IMR-90 (cell line): ENCODE data around the gene DLG3. TPM values are rescaled to one million over a fixed set of nuclear protein-coding genes. Genes with fewer than 3 reads are reported as not detected.

ENCODE experiments used
- ATAC-seq: fragments of 200-7000 bp; cut with Tn5 transposase; 2 replicates; pipeline ENCODE4 v1.9.1; 2020; ENCODE audit warnings: low read depth, mild to moderate bottlenecking, moderate library complexity
- BruUV-seq: library from RNA; stranded (reverse); fragments of 400-500 nt; replicated peaks from 2 replicates; lab custom pipeline; 2021; lab: Mats Ljungman, UMichigan
- CTCF ChIA-PET: fragments of 300-600 bp; formaldehyde crosslinking; extraction: SDS; loops from one replicate; lab custom pipeline; 2021; ENCODE audit warnings: antibody characterized with exemption; lab: Yijun Ruan, JAX
- POLR2A ChIA-PET: fragments of 300-600 bp; sonication (Branson Sonifier 250); formaldehyde crosslinking; loops from one replicate; lab custom pipeline; 2022; ENCODE audit warnings: antibody characterized with exemption; ENCODE audit not compliant: unreplicated experiment; lab: Charles Lee
- DNase-seq: peaks from one replicate; pipeline ENCODE4 v3.0.0; 2013
- H2AFZ ChIP-seq: replicated peaks from 2 replicates; pipeline ENCODE3; 2013; ENCODE audit warnings: low read length, mild to moderate bottlenecking; ENCODE audit not compliant: poor library complexity
- H2AK5ac ChIP-seq: 2 replicates; pipeline ENCODE4 v1.6.1; 2013; ENCODE audit warnings: low read depth, low read length, inconsistent platforms
- H2AK9ac ChIP-seq: replicated peaks from 2 replicates; pipeline ENCODE3; 2013; ENCODE audit warnings: mild to moderate bottlenecking, low read depth, low read length, moderate library complexity; ENCODE audit not compliant: poor library complexity
- H2BK120ac ChIP-seq: 2 replicates; pipeline ENCODE4 v1.6.1; 2013; ENCODE audit warnings: low read depth, low read length, inconsistent platforms
- H2BK15ac ChIP-seq: 3 replicates; pipeline ENCODE4 v1.6.1; 2013; ENCODE audit warnings: low read depth, low read length, inconsistent platforms
- H2BK20ac ChIP-seq: 2 replicates; pipeline ENCODE4 v1.6.1; 2013; ENCODE audit warnings: low read depth, mild to moderate bottlenecking, inconsistent platforms, low read length, moderate library complexity
- H2BK5ac ChIP-seq: 2 replicates; pipeline ENCODE4 v1.6.1; 2013; ENCODE audit warnings: mild to moderate bottlenecking, low read depth, low read length, inconsistent platforms; ENCODE audit not compliant: poor library complexity, severe bottlenecking
- H3K14ac ChIP-seq: replicated peaks from 2 replicates; pipeline ENCODE4 v1.6.1; 2013; ENCODE audit warnings: low read depth, low read length, inconsistent platforms
- H3K18ac ChIP-seq: 2 replicates; pipeline ENCODE4 v1.6.1; 2013; ENCODE audit warnings: low read depth, low read length, control low read depth
- H3K23ac ChIP-seq: 2 replicates; pipeline ENCODE4 v1.6.1; 2013; ENCODE audit warnings: low read depth, low read length, inconsistent platforms
- H3K27ac ChIP-seq: 2 replicates; pipeline ENCODE4 v1.5.1; 2013; ENCODE audit warnings: mild to moderate bottlenecking, control low read depth, low read length; ENCODE audit not compliant: insufficient read depth
- H3K27me3 ChIP-seq: 2 replicates; pipeline ENCODE4 v1.6.1; 2013; ENCODE audit warnings: low read length; ENCODE audit not compliant: control insufficient read depth, insufficient read depth
- H3K36me3 ChIP-seq: 2 replicates; pipeline ENCODE4 v1.6.1; 2013; ENCODE audit warnings: low read length, mixed read lengths; ENCODE audit not compliant: control insufficient read depth, insufficient read depth
- H3K4ac ChIP-seq: 2 replicates; pipeline ENCODE4 v1.6.1; 2013; ENCODE audit warnings: low read depth, low read length, inconsistent platforms
- H3K4me1 ChIP-seq: 2 replicates; pipeline ENCODE4 v1.6.1; 2013; ENCODE audit warnings: low read length, mixed read lengths; ENCODE audit not compliant: control insufficient read depth, insufficient read depth
- H3K4me2 ChIP-seq: 2 replicates; pipeline ENCODE4 v1.6.1; 2013; ENCODE audit warnings: low read depth, mild to moderate bottlenecking, control low read depth, low read length, moderate library complexity
- H3K4me3 ChIP-seq: 2 replicates; pipeline ENCODE4 v1.5.1; 2013; ENCODE audit warnings: low read depth, mild to moderate bottlenecking, control low read depth, low read length, moderate library complexity; ENCODE audit not compliant: insufficient read depth
- H3K56ac ChIP-seq: 2 replicates; pipeline ENCODE4 v1.6.1; 2013; ENCODE audit warnings: low read length, inconsistent platforms; ENCODE audit not compliant: insufficient read depth; ENCODE audit errors: extremely low read depth
- H3K79me1 ChIP-seq, 2 experiments: 2 replicates each; pipeline ENCODE4 v1.6.1; 2013; ENCODE audit warnings: low read length in 2 of 2, inconsistent platforms in 1 of 2, low read depth in 1 of 2
- H3K9ac ChIP-seq: 2 replicates; pipeline ENCODE4 v1.6.1; 2013; ENCODE audit warnings: low read depth, low read length, control low read depth
- H3K9me1 ChIP-seq: 2 replicates; pipeline ENCODE4 v1.6.1; 2013; ENCODE audit warnings: low read length, inconsistent platforms; ENCODE audit not compliant: insufficient read depth
- H3K9me3 ChIP-seq: 2 replicates; pipeline ENCODE4 v1.6.1; 2013; ENCODE audit warnings: low read length; ENCODE audit not compliant: control insufficient read depth, insufficient read depth
- H4K20me1 ChIP-seq: 2 replicates; pipeline ENCODE4 v1.6.1; 2013; ENCODE audit warnings: low read length, inconsistent platforms; ENCODE audit not compliant: insufficient read depth
- H4K5ac ChIP-seq: 2 replicates; pipeline ENCODE4 v1.6.1; 2013; ENCODE audit warnings: mild to moderate bottlenecking, low read depth, low read length, control low read depth
- H4K8ac ChIP-seq, 2 experiments: 2 replicates each; pipeline ENCODE4 v1.6.1; 2013; ENCODE audit warnings: low read depth in 2 of 2, low read length in 2 of 2, control low read depth in 1 of 2, inconsistent platforms in 1 of 2
- H4K91ac ChIP-seq: 2 replicates; pipeline ENCODE4 v1.6.1; 2013; ENCODE audit warnings: low read depth, low read length, inconsistent platforms; ENCODE audit not compliant: insufficient read depth
- ELK1 ChIP-seq: fragments of 150-350 bp; IDR thresholded peaks from 2 replicates; pipeline ENCODE4 v1.6.1; 2016; ENCODE audit warnings: low read depth, mild to moderate bottlenecking, low read length, moderate library complexity, borderline replicate concordance
- MAFK ChIP-seq: IDR thresholded peaks from 2 replicates; pipeline ENCODE4 v1.6.1; 2012; ENCODE audit warnings: low read depth, low read length, improper control_type of control experiment
- MXI1 ChIP-seq: IDR thresholded peaks from 2 replicates; pipeline ENCODE4 v1.6.1; 2012; ENCODE audit warnings: low read depth, mild to moderate bottlenecking, low read length, moderate library complexity, borderline replicate concordance
- WGBS, 2 experiments: methylation state at CpG; one replicate each; pipeline versions ENCODE4 v1.1.5 to v1.1.7; 2013; ENCODE audit warnings: missing lambda C conversion rate in 2 of 2; ENCODE audit not compliant: insufficient read length in 1 of 2; ENCODE audit errors: extremely low coverage in 2 of 2; 5-methylcytosine and 5-hydroxymethylcytosine counted together
- dilution Hi-C: fragments of 300-500 bp; cut with HindIII; formaldehyde crosslinking; loops from one replicate; pipeline ENCODE4 v1.14.3; 2018; ENCODE audit warnings: low sequenced_read_pairs; ENCODE audit not compliant: unreplicated experiment
- in situ Hi-C: fragments of 300-500 bp; cut with MboI; formaldehyde crosslinking; loops from 3 replicates; pipeline ENCODE4 v1.14.3; 2019; ENCODE audit warnings: low sequenced_read_pairs, inconsistent platforms, mixed read lengths
- intact Hi-C: fragments of 100-400 bp; cut with micrococcal nuclease; formaldehyde crosslinking; loops from 2 replicates; pipeline ENCODE4 v1.10.0; 2022
- polyA plus RNA-seq, 3 experiments: library from polyadenylated mRNA; depleted of rRNA; stranded (reverse); fragments of >200 nt; gene quantifications; 2 replicates each; pipeline ENCODE4 v1.2.3, GENCODE V29; 2012; ENCODE audit warnings: low replicate concordance in 1 of 3
- total RNA-seq: library from RNA; depleted of rRNA; stranded (reverse); fragments of >200 nt; gene quantifications from 2 replicates; pipeline ENCODE4 v1.2.3, GENCODE V29; 2012

DLG3 gene
- total and polyA plus RNA-seq, 2 of the 4 experiments (the other 2 are of a cell fraction), result 11.0 to 27.1 TPM

DNA sequence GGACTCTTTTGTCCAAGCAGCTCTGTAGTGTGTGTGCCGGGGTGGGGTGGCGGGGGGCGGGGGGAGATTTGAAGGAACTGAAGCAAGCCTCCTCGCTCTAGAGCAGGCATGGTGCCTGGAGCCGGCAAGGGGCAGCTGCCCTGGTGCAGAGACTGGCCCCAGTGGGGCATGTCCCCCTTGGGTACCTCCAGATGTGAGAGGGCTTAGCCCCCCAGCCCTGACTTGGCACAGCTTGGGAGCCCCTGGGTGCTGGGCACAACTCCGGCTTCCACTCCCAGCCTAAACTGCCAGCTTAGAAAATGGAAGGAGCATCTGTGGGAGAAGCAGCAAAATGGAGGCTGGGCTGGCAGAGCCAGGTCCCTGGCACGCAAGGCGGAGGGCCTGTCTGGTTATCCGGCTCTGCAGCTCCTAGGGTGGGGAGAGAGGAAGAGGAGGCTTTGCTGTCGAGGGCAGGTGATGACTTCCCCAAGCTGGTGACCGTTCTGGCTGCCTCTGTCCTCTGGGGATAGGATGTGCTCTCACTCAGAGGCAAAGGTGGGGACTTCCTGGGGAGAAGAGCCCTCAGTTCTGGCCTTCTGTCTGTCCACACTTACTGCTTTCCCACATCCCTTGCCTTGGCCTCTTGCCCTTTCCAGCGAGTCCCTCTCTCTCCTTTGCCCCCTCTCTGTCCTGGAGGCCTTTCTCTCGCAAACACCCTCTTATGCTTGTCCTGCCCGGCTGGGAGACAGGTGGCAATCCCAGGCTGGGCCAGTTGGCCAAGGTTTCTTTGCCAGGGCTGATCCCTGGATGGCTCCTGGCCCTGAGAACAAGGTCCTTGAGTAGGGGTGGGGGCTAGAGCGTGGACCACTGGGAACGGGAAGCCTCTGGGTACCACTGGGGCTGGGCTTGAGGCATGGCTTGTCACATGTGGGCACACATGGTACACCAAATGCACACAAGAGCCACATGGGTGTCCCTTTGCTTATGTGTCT lies 2.0 kb downstream of the DLG3 start:
- Histone ChIP-seq H3K4ac (no peak overlapping the region), H3K23ac (no peak overlapping the region), H4K8ac (no peak overlapping the region), H3K27me3 (peaks cover 17% of the 10 kb centered on the region), H2AFZ (no peak overlapping the region), H3K4me3 (no peak overlapping the region), H4K91ac (no peak overlapping the region), H4K5ac (no peak overlapping the region), H2BK120ac (no peak overlapping the region), H3K9me3 (no peaks in the 10 kb centered on the region; the same call in 1 of the 2 replicates), H3K4me1 (no peaks in the 10 kb centered on the region), H2AK5ac (no peak overlapping the region), H3K18ac (no peak overlapping the region), H2BK20ac (no peak overlapping the region), H3K56ac (no peak overlapping the region), H3K4me2 (no peak overlapping the region), H3K14ac (no peak overlapping the region), H2BK15ac (no peak overlapping the region), H2AK9ac (no peak overlapping the region), H3K79me1 (no peaks in the 10 kb centered on the region), H3K9ac (no peak overlapping the region), H3K36me3 (no peaks in the 10 kb centered on the region), H3K27ac (no peak overlapping the region), H3K9me1 (no peaks in the 10 kb centered on the region), H4K20me1 (no peaks in the 10 kb centered on the region), H2BK5ac (no peak overlapping the region)
- dilution Hi-C loops (no loop called here), intact Hi-C loops (no loop called here), in situ Hi-C loops (no loop called here)
- TF ChIP-seq ELK1 (no peak), MXI1 (no peak), MAFK (no peak)
- DNase-seq (no peak), ATAC-seq (no peak)
- WGBS, 2 experiments, result 81% methylated on average over 3 of the region's 16 CpGs; no CpG with 5 or more reads in 1 of the 2 experiments
- ChIA-PET CTCF (no interaction called here), POLR2A (no interaction called here)
- no TSS peak for BruUV-seq
